ENCODE measurements around the gene UGP2.

The UGP2 gene

GRCh38 chr2:63866009-63866709 lies 24.5 kb downstream of the UGP2 start:
- DNase-seq = no peak

- no peak for DNase-seq
These were observed 29.0 kb downstream of the UGP2 start for GRCh38 chr2:63870679-63871078.

GRCh38 chr2:63871864-63872263 lies 30.2 kb downstream of the UGP2 start:
- DNase-seq = no peak

GRCh38 chr2:63872571-63873328 lies 31.1 kb downstream of the UGP2 start:
- DNase-seq = no peak

- no peak for DNase-seq
These were observed 32.8 kb downstream of the UGP2 start for GRCh38 chr2:63874204-63875130.

- no peak for DNase-seq
These were observed 33.4 kb downstream of the UGP2 start for GRCh38 chr2:63875131-63875527.

GRCh38 chr2:63875559-63876245 lies 34.0 kb downstream of the UGP2 start:
- DNase-seq = no peak

GRCh38 chr2:63876311-63876710 lies 34.6 kb downstream of the UGP2 start:
- no peak for DNase-seq

GRCh38 chr2:63878486-63878885 lies 36.8 kb downstream of the UGP2 start:
- DNase-seq = no peak

- no peak for DNase-seq
These were observed 38.3 kb downstream of the UGP2 start for GRCh38 chr2:63879876-63880433.

GRCh38 chr2:63880625-63881024 lies 38.9 kb downstream of the UGP2 start:
- no peak for DNase-seq

GRCh38 chr2:63881205-63881604 lies 39.5 kb downstream of the UGP2 start:
- no peak for DNase-seq

GRCh38 chr2:63882395-63883105 lies 40.9 kb downstream of the UGP2 start:
- DNase-seq = no peak

GRCh38 chr2:63886445-63886844 lies 44.7 kb downstream of the UGP2 start:
- no peak for DNase-seq

- no peak for DNase-seq
These were observed 46.4 kb downstream of the UGP2 start for GRCh38 chr2:63888053-63888452.

- DNase-seq = no peak
These were observed 47.0 kb downstream of the UGP2 start for GRCh38 chr2:63888490-63889402.

GRCh38 chr2:63890678-63891077 lies 49.0 kb downstream of the UGP2 start:
- DNase-seq = no peak

GRCh38 chr2:63891488-63892030 lies 49.9 kb downstream of the UGP2 start:
- no peak for DNase-seq

GRCh38 chr2:63893163-63893562 lies 51.5 kb downstream of the UGP2 start:
- DNase-seq = no peak

- DNase-seq = no peak
These were observed 52.5 kb downstream of the UGP2 start for GRCh38 chr2:63894167-63894566.

Measured in SIG-M5 (cell line).